KG1 (cell line): Measurements from ENCODE around the gene MPDU1.

ENCODE experiments used
- DNase-seq: peaks from one replicate; lab custom pipeline; 2025; lab: John Stamatoyannopoulos, UW

MPDU1 gene

DNA sequence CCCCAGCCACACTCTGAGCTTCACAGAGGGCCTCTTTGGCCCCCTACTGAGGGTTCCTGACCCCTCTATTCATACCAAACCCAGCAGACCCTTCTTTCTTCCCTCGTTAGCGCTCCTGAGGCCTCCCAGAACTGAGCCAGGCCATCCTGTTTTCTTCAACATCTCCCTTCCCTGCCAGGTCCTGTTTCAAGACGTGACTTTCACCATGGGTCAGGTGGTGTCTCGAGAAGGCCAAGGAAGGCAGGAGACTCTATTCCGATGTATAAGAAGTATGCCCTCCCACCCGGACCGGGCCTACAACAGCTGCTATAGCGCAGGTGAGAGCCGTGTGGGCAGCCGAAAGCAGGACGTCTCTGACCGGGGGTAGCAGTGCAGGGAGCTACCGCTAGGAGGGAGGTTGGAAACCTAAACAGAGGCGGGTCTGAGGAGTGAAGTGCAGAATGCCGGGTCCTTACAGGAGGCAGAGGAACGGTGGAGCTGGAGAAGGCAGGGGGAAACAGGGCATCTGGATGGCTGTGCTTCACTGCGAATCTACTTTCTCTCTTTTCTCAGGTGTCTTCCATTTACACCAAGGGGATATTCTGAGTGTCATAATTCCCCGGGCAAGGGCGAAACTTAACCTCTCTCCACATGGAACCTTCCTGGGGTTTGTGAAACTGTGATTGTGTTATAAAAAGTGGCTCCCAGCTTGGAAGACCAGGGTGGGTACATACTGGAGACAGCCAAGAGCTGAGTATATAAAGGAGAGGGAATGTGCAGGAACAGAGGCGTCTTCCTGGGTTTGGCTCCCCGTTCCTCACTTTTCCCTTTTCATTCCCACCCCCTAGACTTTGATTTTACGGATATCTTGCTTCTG, 23.3 kb upstream of the MPDU1 start:
- no peak for DNase-seq

- DNase-seq, result no peak
Observed at GRCh38 chr17:7561028-7561575, 22.6 kb upstream of the MPDU1 start.

- peak; percentile 41 for DNase-seq
Observed at GRCh38 chr17:7561589-7562207, 22.0 kb upstream of the MPDU1 start, which contains the start of gene SENP3. SENP3 (plus strand) TSS chr17:7561919; CDS start chr17:7563077, 1,158 bp downstream.

- no peak for DNase-seq
Observed at GRCh38 chr17:7562208-7562605, 21.4 kb upstream of the MPDU1 start.

- DNase-seq, result no peak
Observed at GRCh38 chr17:7563115-7563869, 20.4 kb upstream of the MPDU1 start.

GRCh38 chr17:7569571-7569970, 14.1 kb upstream of the MPDU1 start:
- DNase-seq, result no peak

GRCh38 chr17:7570351-7570750, 13.3 kb upstream of the MPDU1 start:
- no peak for DNase-seq

DNA sequence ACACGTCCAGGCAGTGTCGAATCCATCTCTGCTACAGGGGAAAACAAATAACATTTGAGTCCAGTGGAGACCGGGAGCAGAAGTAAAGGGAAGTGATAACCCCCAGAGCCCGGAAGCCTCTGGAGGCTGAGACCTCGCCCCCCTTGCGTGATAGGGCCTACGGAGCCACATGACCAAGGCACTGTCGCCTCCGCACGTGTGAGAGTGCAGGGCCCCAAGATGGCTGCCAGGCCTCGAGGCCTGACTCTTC, 11.4 kb upstream of the MPDU1 start:
- DNase-seq, result no peak

- DNase-seq, result peak; percentile 80
Observed at GRCh38 chr17:7572588-7573323, 10.9 kb upstream of the MPDU1 start.

DNA sequence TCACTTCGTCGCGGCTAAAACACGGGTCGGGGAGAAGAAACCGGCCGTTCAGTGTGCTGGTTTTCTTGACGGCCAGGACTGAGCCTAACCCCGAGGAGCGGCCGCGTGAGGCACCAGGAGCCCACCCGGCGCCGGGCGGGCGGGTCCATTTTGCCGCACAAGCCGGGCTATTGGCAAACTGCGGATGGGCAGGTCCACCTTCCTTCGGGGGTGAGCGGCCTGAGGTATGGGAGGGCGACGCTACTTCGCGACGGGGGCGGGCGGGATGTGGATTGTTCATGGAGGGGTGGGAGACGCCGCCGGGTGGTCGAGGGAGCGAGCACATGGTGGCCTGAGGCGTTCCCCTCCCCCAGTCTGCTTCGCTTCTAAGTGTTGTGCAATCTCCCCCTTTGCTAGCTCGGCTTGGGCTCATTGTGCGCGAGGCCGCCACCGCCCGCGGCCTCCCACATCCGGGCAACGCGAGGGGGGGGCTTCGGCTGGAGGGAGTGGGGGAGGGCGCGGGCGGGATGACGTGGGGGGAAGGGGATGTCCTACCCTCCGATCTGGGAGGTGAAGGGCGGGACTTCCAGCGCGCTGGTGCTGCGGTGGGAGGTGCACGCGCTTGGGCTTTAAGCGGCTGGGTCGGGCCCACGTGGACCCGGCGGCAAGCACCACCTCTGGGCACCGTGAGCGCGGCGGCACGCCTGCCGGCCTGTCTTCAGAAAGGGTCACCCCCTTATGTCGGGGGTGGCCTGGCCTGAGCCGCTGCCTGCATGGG, 10.2 kb upstream of the MPDU1 start:
- peak; percentile 56 for DNase-seq

DNA sequence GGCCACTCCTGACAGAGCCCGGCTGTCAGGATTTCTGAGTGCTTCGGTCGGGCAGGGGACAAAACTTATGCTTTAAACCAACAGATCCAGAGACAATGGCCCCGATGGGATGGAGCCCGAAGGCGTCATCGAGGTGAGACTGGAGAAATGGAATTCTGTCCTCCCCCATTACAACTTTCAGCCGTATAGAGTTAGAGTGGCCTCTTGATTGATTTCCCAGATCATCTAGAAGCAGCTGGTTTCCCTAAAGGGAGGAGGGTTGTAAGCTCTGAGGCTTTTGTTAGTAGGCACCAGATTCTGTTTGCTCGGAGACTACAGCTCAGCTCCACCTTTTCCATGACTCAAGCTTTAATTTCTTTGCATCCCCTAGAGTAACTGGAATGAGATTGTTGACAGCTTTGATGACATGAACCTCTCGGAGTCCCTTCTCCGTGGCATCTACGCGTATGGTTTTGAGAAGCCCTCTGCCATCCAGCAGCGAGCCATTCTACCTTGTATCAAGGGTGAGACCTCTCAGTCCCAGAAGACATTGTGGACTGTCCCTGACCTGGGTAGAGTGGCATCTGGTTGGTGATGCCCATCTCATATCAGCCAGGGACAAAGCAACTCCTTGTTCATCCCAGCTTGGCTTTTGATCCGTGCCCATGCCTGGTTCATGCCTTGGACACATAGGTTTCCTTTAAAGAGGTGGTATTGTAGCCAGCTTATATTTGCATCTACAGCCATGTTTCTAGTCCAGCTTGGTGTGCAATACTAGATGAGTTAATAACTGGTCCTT, 9.3 kb upstream of the MPDU1 start:
- DNase-seq, result no peak

DNA sequence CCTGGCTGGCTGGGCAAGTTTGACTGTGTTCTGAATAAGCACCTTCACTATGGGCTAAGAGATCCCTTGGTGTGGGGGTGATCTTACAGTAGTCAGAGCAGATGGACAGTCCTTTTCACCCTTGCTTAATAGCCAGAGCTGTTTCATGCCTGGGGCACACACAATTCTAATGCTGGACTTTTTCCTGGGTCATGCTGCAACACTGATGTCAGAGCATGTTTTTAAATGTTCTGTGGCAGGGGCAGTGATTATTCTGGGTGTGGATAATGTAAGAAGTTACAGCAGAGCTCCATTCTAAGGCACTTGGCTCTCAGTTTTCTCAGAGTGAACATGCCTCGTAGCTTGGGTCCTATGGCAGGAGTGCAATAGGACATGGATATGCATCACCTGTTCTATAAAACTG, 8.2 kb upstream of the MPDU1 start:
- no peak for DNase-seq

DNA sequence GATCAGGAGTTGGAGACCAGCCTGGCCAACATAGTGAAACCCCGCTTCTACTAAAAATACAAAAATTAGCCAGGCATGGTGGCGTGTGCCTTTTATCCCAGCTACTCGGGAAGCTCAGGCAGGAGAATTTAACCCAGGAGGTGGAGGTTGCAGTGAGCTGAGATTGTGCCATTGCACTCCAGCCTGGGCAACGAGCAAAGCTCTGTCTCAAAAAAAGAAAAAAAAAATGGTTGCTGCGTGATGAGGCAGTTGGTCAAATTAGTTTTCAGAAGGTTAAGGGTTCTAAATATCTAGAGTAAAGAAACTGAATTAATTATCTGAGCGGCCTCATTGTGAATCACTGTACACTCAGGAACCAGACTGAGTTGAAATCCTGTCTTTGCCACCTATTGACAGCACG, 7.7 kb upstream of the MPDU1 start:
- DNase-seq, result no peak

DNA sequence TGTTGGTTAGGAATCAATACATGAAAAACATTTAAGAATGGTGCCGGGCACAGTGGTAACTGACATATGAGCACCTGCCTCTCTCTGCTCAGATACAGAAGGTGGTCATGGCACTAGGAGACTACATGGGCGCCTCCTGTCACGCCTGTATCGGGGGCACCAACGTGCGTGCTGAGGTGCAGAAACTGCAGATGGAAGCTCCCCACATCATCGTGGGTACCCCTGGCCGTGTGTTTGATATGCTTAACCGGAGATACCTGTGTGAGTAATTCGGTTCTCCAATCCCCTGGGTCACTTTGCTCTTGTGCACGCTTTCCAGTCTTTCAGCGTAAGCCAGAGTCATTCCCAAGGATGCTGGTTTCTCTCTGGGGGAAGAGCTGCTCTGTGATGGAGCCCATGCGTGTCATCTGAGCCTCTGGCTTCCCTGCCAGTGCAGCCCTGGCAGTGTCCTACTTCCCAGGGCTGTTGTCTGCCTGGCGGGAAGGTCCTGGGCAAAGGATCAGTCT, 7.2 kb upstream of the MPDU1 start:
- no peak for DNase-seq

DNA sequence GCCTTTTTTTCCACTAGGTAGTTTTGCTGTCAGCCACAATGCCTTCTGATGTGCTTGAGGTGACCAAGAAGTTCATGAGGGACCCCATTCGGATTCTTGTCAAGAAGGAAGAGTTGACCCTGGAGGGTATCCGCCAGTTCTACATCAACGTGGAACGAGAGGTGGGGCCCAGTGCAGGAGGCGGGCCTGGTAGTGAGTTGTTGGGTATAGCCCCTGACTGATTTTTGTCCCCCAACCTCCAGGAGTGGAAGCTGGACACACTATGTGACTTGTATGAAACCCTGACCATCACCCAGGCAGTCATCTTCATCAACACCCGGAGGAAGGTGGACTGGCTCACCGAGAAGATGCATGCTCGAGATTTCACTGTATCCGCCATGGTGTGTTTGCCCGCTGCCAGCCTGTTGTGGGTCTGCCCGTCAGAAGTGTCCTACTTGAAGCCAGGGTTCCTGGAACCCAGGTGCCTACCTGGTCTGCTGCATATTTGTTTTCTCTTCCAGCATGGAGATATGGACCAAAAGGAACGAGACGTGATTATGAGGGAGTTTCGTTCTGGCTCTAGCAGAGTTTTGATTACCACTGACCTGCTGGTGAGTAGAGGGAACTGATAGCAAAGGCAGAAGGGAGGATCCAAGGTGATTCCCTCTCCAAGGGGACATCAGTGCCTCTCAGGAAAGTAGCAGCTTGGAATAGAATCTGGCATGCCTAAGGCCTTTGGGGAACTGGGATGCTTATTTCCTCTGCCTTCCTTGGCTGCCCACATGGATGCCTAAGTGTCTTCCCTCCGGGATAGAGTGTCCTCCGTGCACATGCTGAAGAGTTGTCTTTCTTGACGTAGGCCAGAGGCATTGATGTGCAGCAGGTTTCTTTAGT, 6.1 kb upstream of the MPDU1 start:
- no peak for DNase-seq

DNA sequence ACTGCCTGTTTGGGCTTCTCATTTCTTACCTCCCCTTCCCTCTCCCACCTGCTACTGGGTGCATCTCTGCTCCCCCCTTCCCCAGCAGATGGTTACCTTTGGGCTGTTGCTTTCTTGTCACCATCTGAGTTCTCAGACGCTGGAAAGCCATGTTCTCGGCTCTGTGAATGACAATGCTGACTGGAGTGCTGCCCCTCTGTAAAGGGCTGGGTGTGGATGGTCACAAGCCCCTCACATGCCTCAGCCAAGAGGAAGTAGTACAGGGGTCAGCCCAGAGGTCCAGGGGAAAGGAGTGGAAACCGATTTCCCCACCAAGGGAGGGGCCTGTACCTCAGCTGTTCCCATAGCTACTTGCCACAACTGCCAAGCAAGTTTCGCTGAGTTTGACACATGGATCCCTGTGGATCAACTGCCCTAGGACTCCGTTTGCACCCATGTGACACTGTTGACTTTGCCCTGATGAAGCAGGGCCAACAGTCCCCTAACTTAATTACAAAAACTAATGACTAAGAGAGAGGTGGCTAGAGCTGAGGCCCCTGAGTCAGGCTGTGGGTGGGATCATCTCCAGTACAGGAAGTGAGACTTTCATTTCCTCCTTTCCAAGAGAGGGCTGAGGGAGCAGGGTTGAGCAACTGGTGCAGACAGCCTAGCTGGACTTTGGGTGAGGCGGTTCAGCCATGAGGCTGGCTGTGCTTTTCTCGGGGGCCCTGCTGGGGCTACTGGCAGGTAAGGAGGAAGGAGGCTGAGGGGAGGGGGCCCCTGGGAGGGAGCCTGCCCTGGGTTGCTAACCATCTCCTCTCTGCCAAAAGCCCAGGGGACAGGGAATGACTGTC, 4.4 kb upstream of the MPDU1 start, which contains the start of gene CD68:
Gene CD68, plus strand, starts transcription at position 638 of the 833 bp plus-strand sequence. Its CDS starts 40 bp downstream, at position 678.
- DNase-seq, result peak; percentile 11

DNA sequence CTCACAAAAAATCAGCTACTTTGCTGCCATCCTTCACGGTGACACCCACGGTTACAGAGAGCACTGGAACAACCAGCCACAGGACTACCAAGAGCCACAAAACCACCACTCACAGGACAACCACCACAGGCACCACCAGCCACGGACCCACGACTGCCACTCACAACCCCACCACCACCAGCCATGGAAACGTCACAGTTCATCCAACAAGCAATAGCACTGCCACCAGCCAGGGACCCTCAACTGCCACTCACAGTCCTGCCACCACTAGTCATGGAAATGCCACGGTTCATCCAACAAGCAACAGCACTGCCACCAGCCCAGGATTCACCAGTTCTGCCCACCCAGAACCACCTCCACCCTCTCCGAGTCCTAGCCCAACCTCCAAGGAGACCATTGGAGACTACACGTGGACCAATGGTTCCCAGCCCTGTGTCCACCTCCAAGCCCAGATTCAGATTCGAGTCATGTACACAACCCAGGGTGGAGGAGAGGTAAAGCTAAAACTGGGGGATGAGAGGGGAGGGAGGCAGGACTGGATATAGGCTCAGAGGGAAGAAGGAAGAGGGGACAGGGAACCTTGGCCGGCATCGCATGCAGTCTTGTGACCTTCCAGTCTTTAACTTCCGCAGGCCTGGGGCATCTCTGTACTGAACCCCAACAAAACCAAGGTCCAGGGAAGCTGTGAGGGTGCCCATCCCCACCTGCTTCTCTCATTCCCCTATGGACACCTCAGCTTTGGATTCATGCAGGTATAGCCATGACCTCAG, 3.6 kb upstream of the MPDU1 start:
- no peak for DNase-seq
